Activated CD4-positive, alpha-beta T cell treated with anti-CD3 and anti-CD28 coated beads for 4 hours (primary cell): ENCODE results near the gene TSC22D4.
"Not testable (repeated sequence)": the region's sequence is repeated elsewhere in the genome, so short reads cannot be mapped to it uniquely, and the experiment has no call there.

ENCODE experiments used
- DNase-seq, 2 donors: peaks; one replicate each; pipeline ENCODE4 v3.0.0-alpha.2; 2020

TSC22D4 gene

GRCh38 chr7:100472121-100472851 is 6.7 kb downstream of the TSC22D4 start:
- no peak for DNase-seq

GRCh38 chr7:100471021-100471420 is 8.0 kb downstream of the TSC22D4 start:
- no peak for DNase-seq

GRCh38 chr7:100469227-100470044 is 9.6 kb downstream of the TSC22D4 start:
- peak; percentile 76 to 86 for DNase-seq

GRCh38 chr7:100467638-100468373 is 11.2 kb downstream of the TSC22D4 start:
- DNase-seq, result no peak

- DNase-seq, result no peak
Measured at GRCh38 chr7:100466653-100467605, 12.1 kb downstream of the TSC22D4 start.

GRCh38 chr7:100465702-100466311 is 13.2 kb downstream of the TSC22D4 start:
- no peak for DNase-seq

- no peak for DNase-seq
Measured at GRCh38 chr7:100465299-100465698, 13.7 kb downstream of the TSC22D4 start.

- DNase-seq, result no peak
Measured at GRCh38 chr7:100464791-100465190, 14.2 kb downstream of the TSC22D4 start.

GRCh38 chr7:100464210-100464660 is 14.8 kb downstream of the TSC22D4 start, which contains the start of gene SPACDR:
Gene SPACDR (minus strand): TSS chr7:100464260. CDS start chr7:100464025, 235 bp downstream.
- no peak for DNase-seq

GRCh38 chr7:100457033-100457432 is 22.0 kb downstream of the TSC22D4 start:
- no peak for DNase-seq

- DNase-seq, result no peak
Measured at GRCh38 chr7:100456562-100456961, 22.5 kb downstream of the TSC22D4 start.

- DNase-seq, result no peak
Measured at GRCh38 chr7:100455206-100455605, 23.8 kb downstream of the TSC22D4 start.

- DNase-seq, result not testable (repeated sequence)
Measured at GRCh38 chr7:100453854-100454253, 25.2 kb downstream of the TSC22D4 start.

GRCh38 chr7:100452513-100452912 is 26.5 kb downstream of the TSC22D4 start:
- no peak for DNase-seq

- no peak for DNase-seq
Measured at GRCh38 chr7:100449190-100449795, 29.7 kb downstream of the TSC22D4 start.

GRCh38 chr7:100447363-100447762 is 31.7 kb downstream of the TSC22D4 start:
- DNase-seq, result not testable (repeated sequence)

- DNase-seq, result no peak
Measured at GRCh38 chr7:100446040-100446439, 33.0 kb downstream of the TSC22D4 start.

- DNase-seq, result no peak
Measured at GRCh38 chr7:100444311-100445278, 34.4 kb downstream of the TSC22D4 start.

GRCh38 chr7:100443096-100443840 is 35.7 kb downstream of the TSC22D4 start:
- DNase-seq, result no peak
